Stimulated activated CD4-positive, alpha-beta T cell treated with anti-CD3 and anti-CD28 coated beads, Interleukin-1b, Interleukin-23, amount 100 ng/mL, for 48 hours (primary cell): ENCODE data around the gene XPNPEP1.
"Not testable (repeated sequence)": the region's sequence is repeated elsewhere in the genome, so short reads cannot be mapped to it uniquely, and the experiment has no call there.

ENCODE experiments used
- DNase-seq: peaks from one replicate; pipeline ENCODE4 v3.0.0-alpha.2; 2020

The XPNPEP1 gene

DNA sequence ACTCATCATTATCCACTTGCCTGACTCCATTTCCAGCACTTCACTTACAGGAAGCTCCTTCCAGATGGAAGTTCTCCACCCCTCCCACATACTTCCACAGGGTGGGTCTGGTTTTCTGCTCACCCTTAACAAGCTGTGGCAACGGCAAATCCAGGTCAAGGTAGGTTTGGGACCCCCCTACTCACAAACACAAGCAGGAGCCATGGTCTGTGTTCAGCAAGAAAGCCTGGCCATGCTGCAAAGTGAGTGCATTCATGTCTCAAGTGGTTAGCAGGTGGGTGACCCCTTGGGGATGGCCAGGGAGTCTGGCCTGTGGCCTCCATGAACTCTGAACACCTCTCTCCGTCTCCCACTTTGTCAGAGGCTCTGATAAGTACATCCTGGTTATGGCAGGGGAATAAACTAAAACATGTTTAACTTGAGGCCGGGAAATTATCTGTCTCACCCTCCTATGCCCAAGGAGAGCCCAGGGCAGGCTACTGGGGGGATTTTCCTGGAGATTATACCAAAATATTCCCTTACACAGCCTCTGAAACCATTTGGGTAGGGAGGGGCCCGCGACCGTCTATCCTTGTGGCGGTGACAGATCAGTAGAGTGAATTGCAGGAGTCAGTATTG is 844 bp downstream of the XPNPEP1 start:
- DNase-seq, result no peak

DNA sequence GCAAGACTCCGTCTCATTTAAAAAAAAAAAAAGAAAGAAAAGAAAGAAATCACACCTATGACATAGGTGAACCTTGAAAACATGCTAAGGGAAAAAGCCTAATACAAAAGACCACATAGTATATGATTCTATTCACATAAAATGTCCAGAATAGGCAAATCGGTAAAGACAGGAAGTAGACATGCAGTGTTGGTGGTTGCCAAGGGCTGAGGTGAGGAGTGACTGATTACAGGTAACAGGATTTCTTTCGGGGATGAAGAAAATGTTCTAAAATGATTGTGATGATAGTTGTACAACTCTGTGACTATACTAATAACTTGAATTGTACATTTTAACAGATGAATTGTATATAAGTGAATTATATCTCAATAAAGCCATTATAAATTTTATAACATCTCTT is 3.3 kb downstream of the XPNPEP1 start:
- DNase-seq, result no peak

DNA sequence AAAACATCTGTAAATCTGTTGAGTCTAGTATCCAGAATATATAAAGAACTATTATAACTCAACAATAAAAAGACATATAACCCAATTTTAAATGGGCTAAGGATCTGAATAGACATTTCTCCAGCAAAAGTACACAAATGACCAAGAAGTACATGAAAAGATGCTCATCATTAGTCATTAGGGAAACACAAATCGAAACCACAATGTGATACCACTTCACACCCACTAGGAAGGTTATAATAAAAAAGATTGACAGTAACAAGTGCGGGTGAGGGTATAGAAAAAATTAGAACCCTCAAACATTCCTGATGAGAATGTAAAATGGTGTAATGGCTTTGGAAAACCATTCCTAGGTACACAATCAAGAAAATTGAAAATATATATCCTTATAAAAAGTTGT is 4.1 kb downstream of the XPNPEP1 start:
- DNase-seq, result no peak

DNA sequence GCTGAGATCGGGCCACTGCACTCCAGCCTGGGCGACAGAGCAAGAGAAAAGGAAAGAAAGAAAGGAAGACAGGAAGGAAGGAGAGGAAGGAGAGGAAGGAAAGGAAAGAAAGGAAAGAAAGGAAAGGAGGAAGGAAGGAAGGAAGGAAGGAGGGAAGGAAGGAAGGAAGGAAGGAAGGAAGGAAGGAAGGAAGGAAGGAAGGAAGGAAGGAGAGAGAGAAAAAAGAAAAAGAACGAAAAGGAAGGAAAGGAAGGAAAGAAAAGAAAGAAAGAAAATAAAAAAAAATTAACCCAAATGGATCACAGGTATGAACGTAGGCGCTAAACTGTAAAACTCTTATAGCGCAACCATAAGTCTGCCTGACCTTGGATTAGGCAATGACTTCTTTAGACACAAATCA is 4.6 kb downstream of the XPNPEP1 start:
- DNase-seq, result not testable (repeated sequence)

DNA sequence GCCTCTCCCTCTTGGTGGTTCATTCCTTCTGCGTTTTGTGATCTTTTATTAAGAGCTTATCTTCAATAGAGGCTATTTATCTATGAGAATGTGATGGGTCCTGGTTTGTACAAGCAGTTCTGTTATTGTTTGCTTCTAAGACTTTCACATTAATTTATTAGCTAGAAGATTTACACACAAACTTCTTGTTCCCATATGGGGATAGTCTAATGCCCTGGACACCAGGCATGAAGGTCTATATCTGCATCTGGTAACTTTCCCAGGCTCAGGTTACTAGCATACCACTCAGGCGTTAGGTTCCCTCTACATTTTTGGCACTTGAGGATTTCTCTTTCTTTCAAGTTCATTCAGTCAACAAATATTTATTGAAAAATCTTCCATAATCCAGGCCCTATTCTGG is 7.7 kb downstream of the XPNPEP1 start:
- no peak for DNase-seq

DNA sequence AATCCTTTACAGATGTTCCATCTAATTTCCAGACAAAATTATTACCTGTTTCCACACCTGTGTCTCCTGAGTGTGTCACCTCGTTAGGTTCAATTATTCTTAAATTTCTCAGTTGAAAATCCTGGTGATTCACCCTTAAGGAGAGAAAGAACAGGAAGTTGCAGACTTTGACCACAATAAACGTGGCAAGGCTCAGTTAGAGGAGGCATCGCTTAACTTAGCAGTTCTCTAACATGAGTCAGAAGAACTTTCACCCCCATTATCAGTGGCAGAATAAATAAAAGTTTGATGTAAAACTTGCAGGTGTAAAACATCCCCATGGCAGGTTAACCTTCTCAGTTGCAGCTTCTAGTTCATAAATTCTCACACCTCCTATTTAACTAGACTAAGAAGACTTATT is 8.3 kb downstream of the XPNPEP1 start:
- DNase-seq, result peak; percentile 34

DNA sequence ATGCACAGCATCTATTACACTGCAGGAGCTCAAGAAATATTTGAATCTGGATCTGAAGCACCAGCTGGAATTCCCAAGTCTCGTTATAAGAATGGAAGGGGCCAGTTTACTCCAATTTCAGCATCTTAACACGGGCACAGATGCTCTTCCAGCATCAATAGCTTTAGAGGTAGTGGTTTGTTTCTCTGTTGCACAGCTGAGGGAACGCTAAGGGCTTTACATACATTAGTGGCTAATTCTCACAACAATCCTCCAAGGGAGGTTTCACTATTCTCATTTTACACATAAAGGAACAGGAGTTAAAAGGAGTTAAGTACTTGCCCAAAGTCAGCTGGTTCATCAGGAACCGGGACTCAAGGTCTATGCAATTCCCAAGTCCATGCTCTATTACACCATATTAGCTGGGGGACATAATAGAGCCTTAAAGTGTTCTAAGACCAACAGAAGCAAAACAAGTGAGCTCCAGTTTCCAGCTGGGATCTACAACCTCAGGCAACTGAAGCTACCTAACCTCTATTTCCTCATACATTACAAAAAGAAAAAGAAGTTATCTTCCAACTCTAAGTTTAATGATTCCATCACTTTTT is 9.9 kb downstream of the XPNPEP1 start:
- no peak for DNase-seq

DNA sequence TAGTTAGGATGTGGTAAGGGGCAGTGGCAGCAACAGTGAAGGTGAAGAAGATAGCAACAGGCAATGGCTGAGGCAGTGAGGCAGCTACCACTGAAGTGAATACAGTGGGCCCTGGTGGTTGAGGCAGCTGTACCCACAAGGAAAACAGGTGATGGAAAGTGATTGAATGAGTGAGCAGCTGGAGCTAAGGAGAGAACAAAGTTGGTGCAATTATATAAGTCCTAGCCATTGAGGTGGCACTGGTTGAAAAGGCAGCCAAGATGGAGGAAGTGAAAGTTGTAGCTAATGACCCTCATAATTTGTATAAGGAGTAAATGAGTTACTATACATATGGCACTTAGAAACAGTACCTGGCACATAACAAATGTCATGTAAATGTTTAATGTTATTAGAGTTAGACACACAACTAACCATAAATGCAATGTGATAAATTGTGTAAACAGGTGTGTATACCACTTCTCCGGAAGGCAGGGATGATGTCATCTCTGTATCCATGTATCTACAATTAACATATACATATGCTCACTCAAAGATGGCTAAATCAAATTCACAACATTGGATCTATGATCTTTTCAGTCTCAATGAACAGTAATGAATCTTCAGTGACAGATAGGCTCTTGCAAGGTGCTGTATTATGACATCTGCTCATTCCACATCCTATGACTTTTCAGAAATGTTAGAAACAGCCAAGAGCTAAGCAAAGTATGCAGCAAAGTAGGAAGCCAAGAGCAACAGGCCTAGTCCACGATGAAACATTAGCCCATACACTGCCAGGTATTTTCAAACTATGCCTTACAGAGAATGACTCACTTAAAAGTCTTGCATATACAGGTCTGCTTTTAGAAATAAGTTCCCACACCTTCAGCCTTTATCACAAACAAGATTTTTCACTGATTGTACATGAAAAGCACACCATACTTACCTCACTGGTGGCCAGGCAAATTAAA is 10.7 kb downstream of the XPNPEP1 start:
- no peak for DNase-seq

DNA sequence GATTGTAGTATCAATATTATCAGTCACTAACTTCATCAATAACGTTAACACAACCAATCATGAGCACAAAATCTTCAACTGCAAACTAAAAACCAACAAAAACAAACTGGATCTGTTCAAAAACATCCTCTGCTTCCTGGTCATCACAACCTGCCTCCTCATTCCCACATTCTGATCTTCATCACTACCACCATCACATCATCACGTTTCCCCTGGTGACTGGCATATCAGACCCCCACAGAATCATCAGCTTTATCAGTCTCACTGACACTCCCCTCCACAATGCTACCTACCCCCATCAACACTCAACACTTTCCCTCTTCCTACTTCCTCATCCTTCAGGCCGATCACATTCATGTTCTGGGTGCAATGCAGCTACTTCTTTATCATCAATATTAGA is 11.4 kb downstream of the XPNPEP1 start:
- DNase-seq, result no peak

DNA sequence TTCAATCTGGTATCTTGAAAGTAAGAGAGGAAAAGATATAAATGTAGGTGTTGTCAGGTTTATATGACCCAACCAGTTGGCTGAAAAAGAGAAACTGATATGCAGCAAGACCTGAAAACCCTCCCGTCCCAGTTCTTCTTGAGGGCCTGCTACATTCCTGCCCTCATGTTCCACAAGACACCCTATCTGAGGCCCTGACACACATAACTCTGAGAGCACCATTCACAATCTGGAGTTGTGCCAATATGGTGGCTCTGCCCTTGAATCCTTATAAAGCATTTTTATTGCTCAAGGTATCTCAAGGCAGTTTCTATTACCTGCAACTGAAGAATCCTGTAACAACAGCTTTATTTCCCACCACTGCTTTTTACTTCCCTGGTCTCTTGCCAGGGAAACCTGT is 17.0 kb downstream of the XPNPEP1 start:
- no peak for DNase-seq

DNA sequence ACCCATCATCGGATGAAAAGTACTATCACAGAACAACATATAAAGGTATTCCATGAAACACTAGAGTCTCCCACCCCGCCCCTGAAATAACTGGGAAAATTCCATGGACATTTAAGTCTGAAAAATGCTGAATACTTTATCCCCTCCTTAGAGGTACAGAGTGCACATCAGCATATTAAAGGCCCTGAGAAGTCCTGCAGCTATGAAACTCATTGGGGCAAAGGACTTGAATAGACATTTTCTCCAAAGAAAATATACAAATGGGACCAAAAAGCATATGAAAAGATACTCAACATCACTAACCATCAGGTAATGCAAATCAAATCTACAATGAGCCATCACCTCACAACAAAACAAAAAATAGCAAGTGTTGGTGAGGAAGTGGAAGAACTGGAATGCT is 18.9 kb downstream of the XPNPEP1 start:
- no peak for DNase-seq

DNA sequence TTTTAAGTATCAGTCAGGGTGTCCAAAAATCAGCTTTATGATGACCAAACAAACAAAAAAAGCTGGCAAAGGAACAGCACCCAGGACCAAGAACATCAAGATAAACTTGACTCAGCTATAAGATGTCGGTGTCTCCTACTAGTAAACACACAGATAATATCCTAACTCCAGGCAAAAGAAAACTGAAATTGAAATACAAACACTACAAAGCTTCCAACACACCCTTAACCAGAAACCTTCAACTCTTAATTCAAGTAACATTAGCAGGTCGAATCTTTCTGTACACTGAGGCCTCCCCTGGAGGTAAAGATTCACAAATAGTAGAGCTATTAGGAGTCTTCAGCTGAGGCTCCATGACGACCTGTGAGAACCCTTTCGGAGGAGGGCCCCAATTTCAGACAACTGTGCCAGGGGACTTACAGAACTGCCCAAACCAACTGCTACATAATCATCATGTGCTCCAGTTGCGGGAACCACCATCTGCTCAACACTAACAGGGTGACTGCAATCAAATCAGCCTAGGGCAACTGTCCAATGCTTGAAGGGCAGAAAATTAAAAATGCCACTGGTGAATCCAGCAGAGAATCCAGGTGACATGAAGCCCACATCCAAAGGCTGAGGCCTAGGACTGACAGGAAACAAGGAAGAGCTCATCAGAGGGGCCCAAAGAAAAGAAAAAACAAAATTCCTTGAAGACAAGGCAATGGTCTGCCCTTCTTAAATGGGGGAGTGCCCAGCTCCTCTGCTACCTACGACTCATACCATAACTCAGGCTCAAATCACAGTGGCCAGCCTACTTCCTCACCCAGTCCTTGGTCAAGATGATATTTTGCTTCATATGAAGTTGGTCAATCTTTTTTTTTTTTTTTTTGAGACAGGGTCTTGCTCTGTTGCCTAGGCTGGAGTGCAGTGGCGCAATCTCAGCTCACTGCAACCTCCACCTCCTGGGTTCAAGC is 20.0 kb downstream of the XPNPEP1 start:
- no peak for DNase-seq

DNA sequence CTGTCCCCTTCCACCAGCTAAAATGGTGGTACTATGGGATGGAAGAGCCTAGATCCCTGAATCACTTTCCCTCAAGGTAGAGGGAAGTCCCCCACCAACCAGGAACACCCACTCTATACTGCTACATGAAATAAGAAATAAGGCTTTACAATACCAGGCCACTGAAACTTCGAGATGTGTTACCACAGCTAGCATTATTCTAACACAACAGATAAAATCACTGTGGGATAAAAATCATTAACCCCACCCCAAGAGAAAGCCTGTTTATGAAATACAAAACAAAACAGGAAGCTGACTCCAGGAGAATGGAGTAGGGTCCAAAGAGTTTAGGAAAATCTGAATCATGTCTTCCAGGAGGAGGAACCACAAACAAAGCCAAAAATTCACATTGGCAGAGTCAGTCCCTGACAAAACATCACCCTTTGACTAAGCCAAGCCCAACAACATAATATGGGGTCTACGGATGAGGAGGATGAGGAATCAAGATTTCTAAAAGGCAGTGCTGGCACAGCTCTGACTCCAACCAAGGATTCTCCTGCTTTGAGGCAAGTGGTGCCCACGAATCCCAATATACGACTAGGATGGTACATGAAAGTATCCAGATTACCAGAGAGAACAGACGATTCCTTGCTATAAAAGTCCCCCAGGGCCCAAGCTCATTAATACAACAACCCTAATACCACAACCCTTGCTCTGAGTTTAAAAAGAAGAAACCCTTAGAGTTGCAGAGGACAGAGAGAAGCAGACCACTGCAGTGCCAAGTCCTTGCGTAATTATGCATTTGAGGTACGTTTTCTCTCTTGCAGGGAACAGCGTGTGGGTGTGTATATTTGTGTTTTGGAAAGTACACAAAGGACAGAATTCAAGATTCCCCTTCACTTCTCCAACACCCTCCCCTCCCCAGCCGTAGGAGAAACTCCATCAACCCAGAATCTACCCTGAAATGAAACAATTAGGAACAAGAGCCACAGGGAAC is 23.7 kb downstream of the XPNPEP1 start:
- DNase-seq, result no peak

DNA sequence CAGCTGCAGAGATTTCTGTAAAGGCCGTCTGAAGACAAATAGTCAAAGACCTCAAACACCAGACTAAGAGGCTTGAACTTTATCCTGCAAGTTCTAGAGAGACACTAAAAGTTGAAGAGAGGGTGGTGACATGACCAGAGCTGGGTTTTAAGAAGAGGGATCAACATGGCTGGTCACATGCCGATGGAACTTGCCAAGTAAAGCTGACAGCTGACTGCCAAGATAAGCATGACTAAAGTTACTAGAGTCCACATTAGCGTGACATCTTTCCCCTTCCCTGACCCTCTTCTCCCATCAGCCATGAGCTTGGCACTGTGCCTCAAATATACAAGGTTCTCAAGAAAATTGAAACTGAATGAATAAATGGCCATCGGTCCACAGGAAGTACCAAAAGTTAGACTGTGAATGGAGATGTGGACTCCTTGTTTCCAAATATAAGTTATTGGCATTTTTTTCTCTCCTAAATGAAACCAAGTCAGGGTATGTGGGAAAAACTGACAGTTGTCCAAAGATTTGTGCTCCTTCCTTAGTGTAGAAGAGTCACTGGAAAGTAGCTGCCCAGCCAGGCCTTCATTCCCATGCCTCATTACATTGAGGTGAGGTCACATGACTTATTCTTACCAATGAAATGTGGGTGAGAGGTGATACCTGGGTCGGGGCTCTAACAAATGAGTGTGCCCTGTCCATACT is 24.5 kb downstream of the XPNPEP1 start:
- no peak for DNase-seq

DNA sequence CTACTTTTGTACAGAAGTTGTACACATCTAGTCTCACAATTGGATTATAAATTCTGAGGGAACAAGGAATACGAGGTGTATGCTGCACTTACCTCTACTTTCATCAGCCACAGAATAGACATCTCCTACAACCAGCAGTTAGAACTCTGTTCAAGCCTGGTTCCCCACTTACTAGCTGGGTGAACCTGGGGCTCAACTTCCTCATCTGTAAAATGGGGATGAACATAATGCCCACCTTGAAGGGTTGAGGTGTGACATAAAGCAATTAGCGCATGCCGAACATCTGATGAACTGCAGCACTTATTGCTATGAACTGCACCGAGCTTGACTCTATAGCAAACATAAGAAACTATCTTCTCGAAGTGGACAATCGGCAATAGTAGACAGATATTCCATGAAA is 25.3 kb downstream of the XPNPEP1 start:
- DNase-seq, result no peak

DNA sequence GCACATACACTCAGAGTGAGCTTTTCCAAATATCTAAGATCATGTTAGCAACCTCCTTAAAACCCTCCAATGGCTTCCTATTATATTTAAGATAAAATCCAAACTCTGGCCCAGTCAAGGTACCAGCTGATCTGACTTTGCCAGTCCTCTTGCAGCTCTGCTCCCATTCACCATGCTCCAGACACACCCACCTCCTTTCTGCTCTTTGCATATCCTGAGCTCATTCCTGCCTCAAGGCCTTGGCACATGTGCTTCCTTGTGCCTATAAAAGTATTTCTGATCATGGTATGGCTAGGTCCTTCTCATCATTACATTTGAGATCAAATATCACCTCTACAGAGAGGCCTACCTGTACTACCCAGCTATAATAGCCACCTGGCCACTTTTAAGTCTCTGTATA is 27.5 kb downstream of the XPNPEP1 start:
- DNase-seq, result no peak

DNA sequence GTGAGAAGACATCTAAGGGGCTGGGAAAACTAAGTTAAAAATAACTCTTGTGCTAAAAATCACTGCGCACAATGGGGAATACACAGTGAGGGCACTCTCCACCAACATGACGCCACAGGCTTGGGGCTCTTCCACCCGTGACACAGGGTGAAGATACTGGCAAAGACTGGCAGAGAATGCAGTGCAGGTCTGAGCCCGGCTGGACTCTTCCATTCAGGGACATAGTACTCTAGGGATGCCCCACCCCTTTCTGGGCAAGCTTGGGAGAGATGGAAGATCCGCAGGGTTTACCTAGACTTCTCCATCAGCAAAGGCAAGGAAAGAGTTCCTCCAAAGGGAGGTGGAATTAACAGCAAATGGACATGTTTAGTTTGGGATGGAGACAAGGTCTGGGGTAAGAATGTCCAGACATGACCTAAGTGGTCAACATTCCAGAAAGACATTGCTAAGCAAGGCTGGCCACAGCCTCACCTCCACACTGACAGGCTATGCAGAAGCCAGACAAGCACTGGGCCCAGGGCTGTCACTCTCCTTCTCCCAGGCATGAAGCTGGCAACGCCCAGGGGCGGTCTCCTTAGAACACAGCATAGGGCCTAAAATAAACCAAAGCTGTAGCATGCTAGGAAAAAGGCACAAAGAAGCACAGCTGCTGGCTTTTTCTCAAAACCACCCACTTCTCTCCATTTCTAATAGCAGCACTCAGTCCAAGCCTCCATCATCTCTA is 28.1 kb downstream of the XPNPEP1 start:
- DNase-seq, result no peak

DNA sequence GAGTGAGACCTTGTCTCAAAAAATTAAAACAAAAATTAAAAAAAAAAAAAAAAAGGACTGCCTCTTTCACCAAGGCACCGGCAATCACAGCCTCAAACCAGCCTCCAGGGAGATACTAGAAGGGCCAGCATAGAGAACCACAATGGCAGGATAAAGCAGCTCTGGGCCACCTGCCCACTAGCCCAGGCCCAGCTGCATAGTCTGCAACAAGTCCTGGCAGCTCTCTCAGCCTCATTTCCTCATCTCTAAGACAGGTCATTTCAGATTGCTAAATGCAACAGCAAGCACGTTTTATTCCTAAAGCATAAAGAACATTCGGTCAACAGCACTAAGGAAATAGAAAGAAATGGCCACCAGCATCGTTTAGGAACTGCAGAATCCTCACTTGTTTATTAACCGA is 28.8 kb downstream of the XPNPEP1 start:
- DNase-seq, result no peak

DNA sequence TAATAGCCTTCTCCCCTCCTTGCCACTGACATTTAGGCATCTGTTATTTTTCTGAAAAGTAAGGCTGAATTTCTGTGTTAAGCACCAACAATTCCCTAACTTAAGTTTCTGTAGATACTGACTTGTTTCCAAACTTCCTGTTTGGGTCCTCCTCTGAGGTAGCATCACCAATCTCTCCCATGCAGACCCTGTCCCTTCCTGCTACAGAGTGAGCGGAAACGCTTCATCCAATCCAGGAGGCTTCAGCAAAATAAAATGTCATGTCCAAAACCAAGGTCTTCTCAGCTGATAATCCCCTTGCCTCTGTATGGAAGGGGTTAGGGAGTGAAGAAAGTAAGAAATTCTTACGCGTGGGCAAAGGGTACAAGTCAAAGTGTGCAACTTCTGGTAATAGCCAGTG is 29.9 kb downstream of the XPNPEP1 start:
- no peak for DNase-seq

DNA sequence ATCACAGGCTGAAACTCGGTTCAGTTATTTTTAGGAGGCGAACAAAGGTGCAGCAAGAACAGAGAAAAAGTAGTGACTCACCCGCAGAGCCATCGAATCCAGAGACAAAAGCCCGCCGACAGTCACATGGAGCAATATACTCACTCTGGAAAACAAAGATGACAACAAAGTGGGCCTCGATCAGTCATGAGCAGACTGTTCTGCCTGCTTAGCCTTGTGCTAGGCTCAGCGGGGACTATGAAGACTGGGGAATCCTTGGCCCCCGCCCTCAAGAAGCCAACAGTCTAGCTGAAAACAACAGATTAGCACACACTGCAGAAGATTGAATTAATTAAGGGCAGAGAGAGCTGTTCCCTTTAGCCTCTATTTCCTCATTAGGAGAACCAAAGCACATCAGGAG is 30.4 kb downstream of the XPNPEP1 start:
- no peak for DNase-seq
